Neutrophil (primary cell): ENCODE measurements around the gene ZBTB8B.
"Not testable (repeated sequence)": the region's sequence is repeated elsewhere in the genome, so short reads cannot be mapped to it uniquely, and the experiment has no call there.

Experiments used
- H3K27ac ChIP-seq: fragments of 200-600 bp; sonication (generic); 2 replicates; pipeline ENCODE4 v1.5.1; 2016; ENCODE audit warnings: mild to moderate bottlenecking, moderate library complexity
- H3K27me3 ChIP-seq: fragments of 200-600 bp; sonication (generic); 2 replicates; pipeline ENCODE4 v1.6.0; 2016; ENCODE audit warnings: mild to moderate bottlenecking
- H3K36me3 ChIP-seq: fragments of 200-600 bp; sonication (generic); 2 replicates; pipeline ENCODE4 v1.5.1; 2017
- H3K4me1 ChIP-seq, 2 experiments: fragments of 200-600 bp in 1 of 2; sonication (generic) in 1 of 2; 1 replicate in 1 of 2; 2 replicates in 1 of 2; pipeline versions ENCODE4 v1.5.1 to v1.6.1; 2013 to 2016; ENCODE audit warnings: low read depth in 1 of 2, low read length in 1 of 2, mild to moderate bottlenecking in 1 of 2, moderate library complexity in 1 of 2; ENCODE audit not compliant: control insufficient read depth in 1 of 2, insufficient read depth in 1 of 2
- H3K4me3 ChIP-seq, 2 experiments: fragments of 200-600 bp in 1 of 2; sonication (generic) in 1 of 2; 1 replicate in 1 of 2; 2 replicates in 1 of 2; pipeline ENCODE4 v1.5.1; 2013 to 2016; ENCODE audit warnings: low read depth in 1 of 2, low read length in 1 of 2, mild to moderate bottlenecking in 1 of 2, moderate library complexity in 1 of 2
- H3K9me3 ChIP-seq: fragments of 200-600 bp; sonication (generic); 2 replicates; pipeline ENCODE4 v1.5.1; 2016
- CTCF ChIP-seq: fragments of 200-600 bp; sonication (generic); IDR thresholded peaks from 2 replicates; pipeline ENCODE4 v1.5.1; 2016; ENCODE audit warnings: antibody characterized with exemption

The ZBTB8B gene

DNA sequence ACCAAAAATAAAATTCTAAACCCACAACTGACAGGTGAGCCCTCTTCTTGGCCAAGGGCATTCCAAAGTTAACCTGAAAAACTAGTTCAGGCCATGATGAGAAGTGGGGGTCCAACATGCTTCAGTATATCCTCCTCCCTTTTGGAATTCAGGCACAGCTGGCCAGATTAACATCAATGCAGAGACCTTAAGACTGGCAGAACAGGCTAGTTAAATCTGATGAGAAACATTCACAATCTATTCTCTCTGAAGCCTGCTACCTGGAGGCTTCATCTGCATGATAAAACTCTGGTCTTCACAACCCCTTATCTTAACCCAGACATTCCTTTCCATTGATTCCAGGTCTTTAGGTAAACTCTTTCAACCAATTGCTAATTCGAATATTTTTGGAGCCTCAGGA lies 26.7 kb upstream of the ZBTB8B start:
- no peak overlapping the region for H3K4me3 ChIP-seq
- H3K36me3 ChIP-seq: no peaks in the 10 kb centered on the region
- H3K27me3 ChIP-seq: peaks cover 41% of the 10 kb centered on the region
- no peak for TF ChIP-seq CTCF
- no peaks in the 10 kb centered on the region for H3K4me1 ChIP-seq
- no peaks in the 10 kb centered on the region for H3K9me3 ChIP-seq
- H3K27ac ChIP-seq: no peak overlapping the region

DNA sequence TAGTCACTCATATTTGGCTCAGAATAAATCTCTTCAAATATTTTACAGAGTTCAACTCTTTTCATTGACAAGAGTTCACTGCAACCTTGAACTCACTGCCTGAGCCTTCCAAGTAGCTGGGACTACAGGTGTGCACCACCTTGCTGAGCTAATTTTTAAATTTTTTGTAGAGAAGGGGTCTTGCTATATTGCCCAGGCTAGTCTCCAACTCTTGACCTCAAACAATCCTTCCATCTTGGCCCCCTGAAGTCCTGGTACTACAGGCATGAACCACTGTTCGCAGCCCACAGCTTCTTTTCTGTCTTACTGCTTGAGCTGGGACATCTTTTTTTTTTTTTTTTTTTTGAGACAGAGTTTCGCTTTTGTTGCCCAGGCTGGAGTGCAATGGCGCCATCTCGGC lies 26.1 kb upstream of the ZBTB8B start:
- H3K4me3 ChIP-seq, H3K36me3 ChIP-seq, H3K27ac ChIP-seq, H3K4me1 ChIP-seq, H3K9me3 ChIP-seq: not testable (repeated sequence)
- peaks cover 47% of the 10 kb centered on the region for H3K27me3 ChIP-seq

DNA sequence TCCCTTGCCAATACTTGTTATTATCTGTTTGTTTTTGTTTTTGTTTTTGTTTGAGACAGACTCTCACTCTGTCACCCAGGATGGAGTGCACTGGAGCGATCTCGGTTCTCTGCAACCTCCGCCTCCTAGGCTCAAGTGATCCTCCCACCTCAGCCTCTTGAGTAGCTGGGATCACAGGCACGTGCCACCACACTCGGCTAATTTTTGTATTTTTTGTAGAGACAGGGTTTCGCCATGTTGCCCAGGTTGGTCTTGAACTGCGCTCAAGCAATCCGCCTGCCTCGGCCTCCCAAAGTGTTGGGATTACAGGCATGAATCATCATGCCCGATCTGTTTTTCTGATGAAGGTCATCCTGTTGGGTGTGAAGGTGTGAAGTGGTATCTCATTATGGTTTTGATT lies 23.4 kb upstream of the ZBTB8B start:
- H3K9me3 ChIP-seq, H3K36me3 ChIP-seq, H3K4me3 ChIP-seq, H3K4me1 ChIP-seq, H3K27ac ChIP-seq: not testable (repeated sequence)
- H3K27me3 ChIP-seq: peaks cover 71% of the 10 kb centered on the region

GRCh38 chr1:32447469-32448185 lies 17.2 kb upstream of the ZBTB8B start:
- Histone ChIP-seq H3K4me1 (no peaks in the 10 kb centered on the region), H3K27me3 (peaks cover 64% of the 10 kb centered on the region)

DNA sequence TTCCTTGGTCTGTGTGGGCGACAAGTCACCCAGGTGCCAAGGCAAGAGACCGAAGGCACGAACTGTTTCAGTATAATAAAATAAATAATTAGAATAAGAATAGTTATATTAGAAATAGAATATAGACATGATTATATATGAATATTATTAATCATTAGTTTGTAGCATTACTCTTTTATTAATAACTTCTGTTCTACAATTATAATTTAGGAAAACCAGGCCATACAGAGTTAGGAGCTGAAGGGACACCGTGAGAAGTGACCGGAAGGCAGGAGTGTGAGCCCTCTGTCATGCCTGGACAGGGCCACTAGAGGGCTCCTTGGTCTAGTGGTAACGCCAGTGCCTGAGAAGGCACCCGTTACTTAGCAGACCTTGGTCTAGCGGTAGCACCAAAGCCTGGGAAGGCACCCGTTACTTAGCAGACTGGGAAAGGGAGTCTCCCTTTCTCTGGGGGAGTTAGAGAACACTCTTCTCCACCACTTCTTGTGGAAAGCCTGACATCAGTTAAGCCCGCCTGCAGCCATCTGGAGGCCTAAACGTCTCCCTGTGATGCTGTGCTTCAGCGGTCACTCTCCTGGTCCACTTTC lies 16.6 kb upstream of the ZBTB8B start:
- not testable (repeated sequence) for H3K9me3 ChIP-seq, H3K4me1 ChIP-seq, H3K36me3 ChIP-seq, H3K27ac ChIP-seq, H3K4me3 ChIP-seq
- peaks cover 59% of the 10 kb centered on the region for H3K27me3 ChIP-seq

More at GRCh38 chr1:32447469-32448185, 17.2 kb upstream of the ZBTB8B start:
- no peaks in the 10 kb centered on the region for H3K36me3 ChIP-seq
- TF ChIP-seq CTCF: no peak
- no peak overlapping the region for H3K4me3 ChIP-seq
- no peak overlapping the region for H3K27ac ChIP-seq
- no peaks in the 10 kb centered on the region for H3K9me3 ChIP-seq

DNA sequence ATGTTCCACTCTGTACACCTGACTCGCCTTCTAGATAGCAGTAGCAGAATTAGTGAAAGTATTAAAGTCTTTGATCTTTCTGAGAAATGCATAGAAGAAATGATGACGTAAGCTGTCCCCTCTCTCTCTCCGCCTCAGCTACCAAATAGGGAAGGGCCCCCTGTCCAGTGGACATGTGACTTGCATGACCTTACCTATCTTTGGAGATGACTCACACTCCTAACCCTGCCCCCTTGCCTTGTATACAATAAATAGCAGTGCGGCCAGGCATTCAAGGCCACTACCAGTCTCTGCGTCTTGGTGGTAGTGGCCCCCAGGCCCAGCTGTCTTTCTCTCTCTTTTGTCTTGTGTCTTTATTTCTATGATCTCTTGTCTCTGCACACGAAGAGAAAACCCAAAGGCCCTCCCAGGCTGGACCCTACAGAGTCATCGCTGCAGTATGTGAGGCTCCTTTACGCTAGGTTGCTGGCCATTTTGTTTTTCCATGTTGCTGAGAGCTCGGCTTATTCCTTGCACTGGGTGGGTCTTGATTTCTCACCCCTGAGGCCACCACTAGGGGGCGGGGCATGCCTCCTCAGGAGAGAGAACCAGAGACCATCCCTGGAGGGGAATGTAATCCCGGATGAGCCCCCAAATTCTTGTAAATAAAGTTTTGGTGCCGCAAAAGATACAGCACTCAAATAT lies 16.0 kb upstream of the ZBTB8B start:
- Histone ChIP-seq H3K27me3 (peaks cover 53% of the 10 kb centered on the region), H3K27ac (no peak overlapping the region), H3K4me1 (no peaks in the 10 kb centered on the region), H3K9me3 (no peaks in the 10 kb centered on the region), H3K4me3 (no peak overlapping the region), H3K36me3 (no peaks in the 10 kb centered on the region)
- no peak for TF ChIP-seq CTCF

- not testable (repeated sequence) for H3K4me3 ChIP-seq, H3K36me3 ChIP-seq, H3K27ac ChIP-seq, H3K9me3 ChIP-seq, H3K4me1 ChIP-seq
- H3K27me3 ChIP-seq: peaks cover 48% of the 10 kb centered on the region
These were observed 15.4 kb upstream of the ZBTB8B start for GRCh38 chr1:32449457-32449831.
